ENCODE measurements around the gene AAMDC.
"Not testable (repeated sequence)": the region's sequence is repeated elsewhere in the genome, so short reads cannot be mapped to it uniquely, and the experiment has no call there.

The AAMDC gene

GRCh38 chr11:77821349-77821851 is 456 bp downstream of the AAMDC start:
- DNase-seq (ENCODE audit: low spot score), result peak; percentile 47

DNA sequence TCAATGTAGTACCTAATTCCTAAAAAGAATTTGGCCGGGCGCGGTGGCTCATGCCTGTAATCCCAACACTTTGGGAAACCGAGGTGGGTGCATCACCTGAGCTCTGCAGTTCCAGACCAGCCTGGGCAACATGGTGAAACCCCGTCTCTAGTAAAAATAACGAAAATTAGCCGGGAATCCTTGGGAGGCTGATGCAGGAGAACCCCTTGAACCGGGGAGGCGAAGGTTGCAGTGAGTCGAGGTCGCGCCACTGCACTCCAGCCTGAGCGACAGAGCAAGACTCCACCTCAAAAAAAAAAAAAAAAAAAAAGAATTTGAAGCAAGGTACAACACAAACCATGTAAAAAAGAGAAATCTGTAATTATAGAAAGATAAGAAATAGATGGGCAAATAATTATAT is 1.2 kb downstream of the AAMDC start:
- DNase-seq (ENCODE audit: low spot score), result not testable (repeated sequence)

DNA sequence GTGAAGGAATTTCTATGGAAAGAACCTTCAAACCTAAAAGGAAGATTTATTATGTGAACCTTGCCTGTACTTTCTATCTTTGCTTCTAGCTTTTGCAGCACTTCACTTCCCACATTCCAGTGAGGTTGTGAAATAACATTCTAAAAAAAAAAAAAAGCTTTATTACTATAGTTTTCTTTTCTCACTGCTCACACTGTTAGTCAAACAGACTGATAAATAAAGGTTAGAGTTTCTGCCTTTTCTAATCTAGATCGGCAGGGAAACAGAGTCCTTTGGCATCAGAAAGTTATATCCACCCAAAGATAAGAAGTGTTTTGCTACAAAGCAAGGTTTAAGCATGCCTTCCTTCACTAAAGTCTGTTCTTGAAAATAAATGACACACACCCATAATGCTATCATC is 2.8 kb downstream of the AAMDC start:
- peak; percentile 38 for DNase-seq (ENCODE audit: low spot score)

GRCh38 chr11:77828926-77829325 is 8.0 kb downstream of the AAMDC start:
- no peak for DNase-seq (ENCODE audit: low spot score)

GRCh38 chr11:77833302-77833701 is 12.4 kb downstream of the AAMDC start:
- DNase-seq (ENCODE audit: low spot score), result no peak

- DNase-seq (ENCODE audit: low spot score), result no peak
Observed at GRCh38 chr11:77842441-77843121, 21.6 kb downstream of the AAMDC start.

DNA sequence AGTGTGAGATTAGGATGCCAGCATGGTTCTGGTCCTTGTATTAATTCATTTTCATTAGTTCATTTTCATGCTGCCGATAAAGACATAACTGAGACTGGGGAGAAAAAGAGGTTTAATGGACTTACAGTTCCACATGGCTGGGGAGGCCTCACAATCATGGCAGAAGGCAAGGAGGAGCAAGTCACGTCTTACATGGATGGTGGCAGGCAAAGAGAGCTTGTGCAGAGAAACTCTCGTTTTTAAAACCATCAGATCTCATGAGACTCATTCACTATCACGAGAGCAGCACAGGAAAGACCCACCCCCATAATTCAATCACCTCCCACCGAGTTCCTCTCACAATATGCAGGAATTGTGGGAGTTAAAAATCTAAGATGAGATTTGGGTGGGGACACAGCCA is 22.8 kb downstream of the AAMDC start:
- not testable (repeated sequence) for DNase-seq (ENCODE audit: low spot score)

- no peak for DNase-seq (ENCODE audit: low spot score)
Observed at GRCh38 chr11:77851503-77851902, 30.6 kb downstream of the AAMDC start.

- DNase-seq (ENCODE audit: low spot score), result no peak
Observed at GRCh38 chr11:77854838-77855237, 33.9 kb downstream of the AAMDC start.

GRCh38 chr11:77857906-77858457 is 37.0 kb downstream of the AAMDC start:
- DNase-seq (ENCODE audit: low spot score), result not testable (repeated sequence)

DNA sequence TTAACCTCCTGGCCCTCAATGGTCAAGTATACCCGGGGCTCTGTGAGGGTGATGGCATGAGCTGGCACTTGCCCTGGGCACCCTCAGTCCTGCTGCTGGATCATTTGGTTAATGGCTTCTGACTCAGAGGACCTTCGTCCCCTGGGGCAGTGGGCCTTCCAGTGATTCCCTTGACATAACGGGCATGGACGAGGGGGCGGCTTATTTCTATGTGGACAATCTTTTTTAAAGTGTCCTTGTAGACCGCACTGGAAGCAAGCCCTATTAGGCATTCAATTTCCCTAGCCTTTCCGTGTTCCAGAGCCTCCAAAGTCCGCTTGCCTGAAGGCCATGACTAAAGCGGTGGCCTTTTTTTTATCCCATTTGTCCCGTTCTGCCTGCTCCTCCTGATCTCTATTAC is 40.5 kb downstream of the AAMDC start:
- not testable (repeated sequence) for DNase-seq (ENCODE audit: low spot score)

- DNase-seq (ENCODE audit: low spot score), result peak; percentile 11
Observed at GRCh38 chr11:77865805-77866204, 44.9 kb downstream of the AAMDC start.

- DNase-seq (ENCODE audit: low spot score), result no peak
Observed at GRCh38 chr11:77866336-77866735, 45.4 kb downstream of the AAMDC start.

GRCh38 chr11:77868744-77869143 is 47.8 kb downstream of the AAMDC start:
- no peak for DNase-seq (ENCODE audit: low spot score)

GRCh38 chr11:77871855-77872254 is 50.9 kb downstream of the AAMDC start:
- DNase-seq (ENCODE audit: low spot score), result no peak

DNA sequence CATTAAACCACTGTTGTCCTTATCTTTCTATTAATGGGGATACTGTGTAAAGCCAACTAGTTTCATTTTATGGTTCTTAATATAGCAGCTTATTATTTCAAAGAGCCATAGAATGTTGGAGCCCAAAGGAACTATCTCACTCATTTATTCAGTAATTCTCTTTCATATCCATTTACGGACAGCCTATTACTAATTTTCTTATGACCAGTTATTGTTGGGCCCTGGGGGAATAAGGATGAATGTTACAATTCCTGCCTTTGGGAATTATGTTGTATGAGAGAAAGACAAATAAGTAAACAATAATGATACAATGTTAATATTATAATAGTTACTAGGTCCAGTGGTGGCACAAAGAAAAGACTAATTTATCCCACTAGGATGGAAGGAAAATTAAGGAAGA is 52.4 kb downstream of the AAMDC start:
- DNase-seq (ENCODE audit: low spot score), result no peak

DNA sequence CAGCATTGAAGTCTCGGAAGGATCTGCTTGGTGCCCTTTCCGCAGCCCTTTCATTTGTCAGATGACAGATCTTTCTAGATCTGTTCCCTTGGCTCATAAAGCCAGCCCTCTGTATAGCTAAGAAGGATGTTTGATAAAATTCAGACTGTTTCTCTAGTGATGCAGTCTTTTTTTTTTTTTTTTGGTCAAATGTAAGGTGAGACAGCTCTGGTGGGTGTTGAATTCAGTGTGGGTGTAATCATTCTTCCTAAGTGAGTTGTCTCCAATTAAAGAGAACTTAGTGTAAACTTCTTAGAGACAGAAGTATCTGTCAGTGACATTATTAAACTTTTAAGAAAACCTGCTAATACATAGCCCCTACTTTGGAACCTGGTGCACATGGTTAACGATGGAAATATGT is 53.3 kb downstream of the AAMDC start:
- no peak for DNase-seq (ENCODE audit: low spot score)

DNA sequence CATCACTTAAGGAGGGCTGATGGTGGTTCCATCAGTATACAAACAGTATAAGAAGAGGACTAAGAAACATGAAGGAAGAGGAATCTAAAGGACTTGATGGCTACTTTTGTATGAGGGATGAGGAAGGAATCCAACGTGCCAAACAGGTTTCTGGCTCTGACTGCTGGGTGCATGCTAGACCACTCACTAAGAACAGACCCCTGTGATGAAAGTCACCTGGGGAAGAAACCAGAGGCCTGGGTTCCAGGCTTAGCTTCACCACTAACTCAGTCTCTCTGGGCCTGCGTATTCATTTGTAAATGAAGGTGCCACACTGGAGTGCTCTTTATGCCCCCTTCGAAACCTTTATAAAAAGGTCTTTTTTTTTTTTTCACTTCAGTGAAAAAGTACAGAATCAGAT is 55.1 kb downstream of the AAMDC start:
- DNase-seq (ENCODE audit: low spot score), result no peak

- peak; percentile 87 for DNase-seq (ENCODE audit: low spot score)
Observed at GRCh38 chr11:77878247-77878646, 57.3 kb downstream of the AAMDC start.

DNA sequence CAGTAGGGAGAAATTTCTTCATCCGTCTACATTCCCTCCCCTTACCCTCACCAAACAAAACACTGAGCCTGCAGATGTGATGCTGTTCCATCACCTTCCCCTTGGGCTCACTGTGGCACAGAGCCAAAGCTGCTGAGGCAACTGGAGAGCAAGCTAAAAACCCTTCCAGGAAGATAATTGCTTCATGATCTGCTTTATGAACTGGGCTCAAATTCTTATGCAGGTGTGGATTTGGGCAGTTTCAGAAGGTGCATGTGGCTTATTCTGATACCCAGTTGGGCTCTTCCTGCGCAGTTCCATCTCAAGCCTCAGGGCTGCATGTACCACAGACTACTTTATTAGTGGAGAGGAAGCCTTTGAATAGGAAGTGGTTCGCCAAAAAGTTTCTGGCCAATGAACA is 58.3 kb downstream of the AAMDC start:
- no peak for DNase-seq (ENCODE audit: low spot score)

GRCh38 chr11:77882396-77882795 is 61.5 kb downstream of the AAMDC start:
- DNase-seq (ENCODE audit: low spot score), result no peak

GRCh38 chr11:77883775-77884174 is 62.8 kb downstream of the AAMDC start:
- peak; percentile 16 for DNase-seq (ENCODE audit: low spot score)

DNA sequence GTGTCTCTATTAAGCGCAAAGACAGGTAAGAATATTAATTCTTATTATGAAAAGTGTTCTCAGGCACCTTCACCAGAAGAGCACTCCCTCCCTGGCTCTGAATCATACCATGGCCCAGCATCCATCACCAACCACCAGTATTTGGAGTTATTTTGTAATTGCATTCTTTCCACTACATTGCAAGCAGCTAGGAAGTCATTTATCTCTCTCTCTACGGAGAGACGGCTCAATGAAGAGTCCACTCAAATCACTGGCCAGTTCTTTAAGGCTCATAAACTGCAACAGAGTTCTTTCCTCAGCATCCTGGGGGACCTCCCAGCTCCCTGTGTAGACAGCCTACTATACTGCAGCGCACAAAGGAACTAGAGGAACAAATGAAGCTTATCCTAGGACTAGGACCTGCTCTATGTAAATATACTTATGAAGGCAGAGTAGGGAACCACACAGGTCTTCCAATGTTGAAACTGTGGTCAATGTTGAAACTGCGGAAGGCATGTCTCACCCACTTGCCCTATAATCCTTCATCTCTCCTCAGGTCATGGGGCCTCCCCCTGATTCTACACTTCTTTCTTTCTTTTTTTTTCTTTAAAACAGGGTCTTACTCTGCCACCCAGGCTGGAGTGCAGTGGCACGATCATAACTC is 63.4 kb downstream of the AAMDC start:
- peak; percentile 85 for DNase-seq (ENCODE audit: low spot score)

- no peak for DNase-seq (ENCODE audit: low spot score)
Observed at GRCh38 chr11:77884829-77885190, 63.9 kb downstream of the AAMDC start.

Measured in AG08395 (cell line).